ENCODE results near the gene TOM1L2. TPM values are rescaled to one million over a fixed set of nuclear protein-coding genes. Genes with fewer than 3 reads are reported as not detected.
"Not testable (repeated sequence)": the region's sequence is repeated elsewhere in the genome, so short reads cannot be mapped to it uniquely, and the experiment has no call there.

The TOM1L2 gene
- polyA plus RNA-seq, 4 donors: 33.3 to 46.1 (median 36.1) TPM

DNA sequence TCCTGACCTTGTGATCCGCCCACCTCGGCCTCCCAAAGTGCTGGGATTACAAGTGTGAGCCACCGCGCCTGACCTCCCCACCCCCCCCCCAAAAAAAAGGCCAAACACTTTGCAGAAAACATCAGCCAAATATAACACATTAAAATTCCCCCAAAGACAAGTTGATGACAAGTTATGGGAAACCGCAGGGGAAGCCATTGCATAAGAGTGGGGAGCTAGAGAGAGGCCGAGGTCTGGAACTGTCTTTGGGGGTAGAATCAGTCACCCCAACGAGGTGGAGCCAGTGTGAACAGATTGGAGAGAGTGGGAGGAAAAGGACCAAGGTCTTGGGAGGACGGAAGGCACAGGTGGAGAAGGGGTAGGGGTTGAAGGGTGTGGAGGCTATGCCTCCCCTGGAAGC lies 3.2 kb upstream of the TOM1L2 start:
- no peak for DNase-seq (ENCODE audit: low read depth in 4 of 4, low spot score in 3 of 4)

GRCh38 chr17:17972952-17973254 lies 703 bp upstream of the TOM1L2 start:
- no peak for DNase-seq (ENCODE audit: low read depth in 4 of 4, low spot score in 3 of 4)

- no peak for DNase-seq (ENCODE audit: low read depth in 4 of 4, low spot score in 3 of 4)
Observed at GRCh38 chr17:17971431-17972125, 622 bp downstream of the TOM1L2 start.

- no peak for DNase-seq (ENCODE audit: low read depth in 4 of 4, low spot score in 3 of 4)
Observed at GRCh38 chr17:17970699-17971430, 1.3 kb downstream of the TOM1L2 start.

DNA sequence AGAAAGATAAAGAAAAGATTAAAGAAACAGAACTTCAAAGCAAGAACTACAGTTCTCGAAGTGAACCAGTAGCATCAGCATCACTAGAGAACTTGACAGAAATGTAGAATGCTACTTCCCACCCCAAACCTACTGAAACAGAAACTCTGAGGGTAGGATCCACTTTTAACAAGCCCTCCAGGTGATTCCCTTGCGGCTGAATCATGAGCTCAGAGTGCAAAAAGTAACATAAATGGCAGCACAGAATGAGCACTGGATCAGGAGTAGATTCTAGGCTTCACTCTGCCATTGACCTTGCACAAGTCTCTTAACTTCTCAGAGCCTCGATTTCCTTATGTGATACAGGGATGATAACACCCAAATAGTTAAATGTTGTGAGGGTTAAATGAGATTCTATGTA lies 5.8 kb downstream of the TOM1L2 start:
- no peak for DNase-seq (ENCODE audit: low read depth in 4 of 4, low spot score in 3 of 4)

- no peak for DNase-seq (ENCODE audit: low read depth in 4 of 4, low spot score in 3 of 4)
Observed at GRCh38 chr17:17965152-17965721, 7.0 kb downstream of the TOM1L2 start.

DNA sequence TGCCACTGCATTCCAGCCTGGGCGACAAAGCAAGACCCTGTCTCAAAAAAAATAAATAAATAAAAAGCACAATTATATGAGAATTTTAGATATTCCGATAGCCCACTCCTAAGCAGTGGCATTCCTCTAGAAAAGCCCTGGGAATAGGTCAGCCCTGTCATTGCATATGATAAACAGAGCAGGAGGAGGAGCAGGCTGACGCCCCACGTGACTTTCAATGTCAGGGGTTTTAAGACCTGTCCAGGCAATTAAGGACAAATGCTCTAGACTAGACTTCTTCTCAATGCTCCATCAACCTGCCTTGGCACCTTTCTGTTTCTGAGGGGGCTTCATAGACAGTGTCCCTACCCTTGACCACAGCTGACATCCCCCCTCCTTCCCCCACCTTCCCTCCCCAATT lies 7.5 kb downstream of the TOM1L2 start:
- no peak for DNase-seq (ENCODE audit: low read depth in 4 of 4, low spot score in 3 of 4)

GRCh38 chr17:17963694-17964436 lies 8.3 kb downstream of the TOM1L2 start:
- DNase-seq (ENCODE audit: low read depth in 4 of 4, low spot score in 3 of 4): no peak

GRCh38 chr17:17963066-17963465 lies 9.1 kb downstream of the TOM1L2 start:
- DNase-seq (ENCODE audit: low read depth in 4 of 4, low spot score in 3 of 4): no peak

DNA sequence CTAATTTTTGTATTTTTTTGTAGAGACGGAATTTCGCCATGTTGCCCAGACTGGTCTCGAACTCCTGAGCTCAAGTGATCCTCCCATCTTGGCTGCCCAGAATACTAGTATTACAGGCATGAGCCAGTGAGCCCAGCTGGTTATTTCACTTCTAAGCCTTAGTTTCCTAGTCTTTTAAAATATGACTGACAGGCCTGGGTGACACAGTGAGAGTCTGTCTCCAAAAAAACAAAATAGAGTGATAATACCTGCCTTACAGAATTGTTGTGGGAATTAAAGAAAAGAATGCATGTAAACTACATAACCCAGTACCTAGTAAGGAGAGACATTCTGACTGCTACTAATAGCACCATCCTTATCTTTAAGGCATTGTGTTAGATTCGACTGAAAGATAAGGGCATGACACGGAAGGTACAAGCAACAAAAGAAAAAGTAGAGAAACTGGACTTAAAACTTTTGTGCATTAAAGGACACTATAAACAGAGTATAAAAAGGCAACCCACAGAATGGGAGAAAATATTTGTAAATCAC lies 11.6 kb downstream of the TOM1L2 start:
- DNase-seq (ENCODE audit: low read depth in 4 of 4, low spot score in 3 of 4): no peak

DNA sequence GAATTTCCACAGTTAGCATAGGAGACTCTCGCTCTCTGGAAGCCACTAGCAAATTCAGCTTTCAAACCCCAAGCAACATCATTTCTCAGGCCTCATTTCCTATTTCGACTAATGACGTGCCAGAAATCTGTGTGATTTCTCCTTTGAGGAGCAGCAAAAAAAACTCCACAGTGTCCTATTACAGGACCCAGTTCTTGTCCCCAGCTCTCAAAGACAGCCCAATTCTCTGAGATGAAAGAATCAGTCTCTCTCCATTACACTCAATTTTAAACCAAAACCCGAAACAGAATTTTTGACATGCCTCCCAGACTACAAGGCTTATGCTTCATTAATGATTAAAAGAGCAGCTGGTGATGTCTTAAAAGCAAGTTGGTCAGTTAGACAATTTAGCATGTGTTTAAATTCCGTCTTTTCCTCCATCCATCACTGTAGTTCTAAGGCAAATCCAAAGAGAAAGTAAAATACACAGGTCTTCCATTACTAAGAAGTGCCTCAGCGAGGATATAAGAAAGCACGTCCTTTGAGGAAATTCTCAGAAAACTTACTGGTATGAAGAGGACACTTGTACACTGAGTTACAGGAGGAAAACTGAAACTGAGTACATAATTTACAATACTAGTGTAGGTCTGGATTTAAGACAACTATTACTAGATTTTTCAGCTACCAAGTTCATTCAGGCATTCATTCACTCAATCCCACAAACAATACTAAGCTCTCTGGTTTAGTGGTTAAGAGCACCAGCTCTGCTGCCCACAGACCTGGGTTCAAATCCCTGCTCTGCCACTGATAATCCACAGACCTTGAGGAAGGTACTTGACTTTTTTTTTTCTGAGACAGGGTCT lies 12.5 kb downstream of the TOM1L2 start:
- DNase-seq (ENCODE audit: low read depth in 4 of 4, low spot score in 3 of 4): no peak

GRCh38 chr17:17958982-17959381 lies 13.2 kb downstream of the TOM1L2 start:
- DNase-seq (ENCODE audit: low read depth in 4 of 4, low spot score in 3 of 4): no peak

DNA sequence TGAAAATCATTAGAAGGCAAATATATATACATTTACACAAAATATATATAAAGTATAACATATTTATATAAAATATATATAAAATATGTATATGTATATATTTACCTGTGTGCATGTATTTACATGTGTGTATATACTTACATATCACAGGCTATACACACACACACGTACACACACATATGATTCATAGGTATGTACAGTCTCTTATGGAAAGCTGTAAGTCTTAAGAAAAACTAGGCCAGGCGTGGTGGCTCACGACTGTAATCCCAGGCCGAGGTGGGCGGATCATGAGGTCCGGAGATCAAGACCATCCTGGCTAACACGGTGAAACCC lies 14.7 kb downstream of the TOM1L2 start:
- no peak for DNase-seq (ENCODE audit: low read depth in 4 of 4, low spot score in 3 of 4)

- DNase-seq (ENCODE audit: low read depth in 4 of 4, low spot score in 3 of 4): not testable (repeated sequence)
Observed at GRCh38 chr17:17955790-17956341, 16.3 kb downstream of the TOM1L2 start.

GRCh38 chr17:17954079-17954478 lies 18.1 kb downstream of the TOM1L2 start:
- no peak for DNase-seq (ENCODE audit: low read depth in 4 of 4, low spot score in 3 of 4)

GRCh38 chr17:17952691-17953090 lies 19.5 kb downstream of the TOM1L2 start:
- DNase-seq (ENCODE audit: low read depth in 4 of 4, low spot score in 3 of 4): no peak

DNA sequence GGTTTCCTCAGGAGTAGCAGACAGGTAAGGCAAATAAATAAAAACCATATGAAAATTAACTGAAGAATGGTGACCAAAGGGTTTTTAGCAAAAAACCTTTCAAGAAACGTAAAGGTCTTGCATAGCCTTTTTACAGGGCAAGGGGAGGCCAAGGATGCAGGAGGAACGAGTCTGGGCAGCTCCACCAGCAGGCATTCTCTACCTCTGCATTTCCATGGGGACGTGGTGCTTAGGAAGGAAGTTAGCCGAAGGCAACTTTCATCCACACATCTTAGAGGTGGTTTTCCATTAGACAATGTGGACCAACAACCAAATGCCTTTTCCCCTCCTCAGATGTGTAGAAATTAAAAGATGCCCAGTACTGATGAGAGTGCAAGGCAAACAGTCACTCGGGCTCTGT lies 20.7 kb downstream of the TOM1L2 start:
- no peak for DNase-seq (ENCODE audit: low read depth in 4 of 4, low spot score in 3 of 4)

GRCh38 chr17:17950806-17951205 lies 21.4 kb downstream of the TOM1L2 start:
- DNase-seq (ENCODE audit: low read depth in 4 of 4, low spot score in 3 of 4): no peak

- no peak for DNase-seq (ENCODE audit: low read depth in 4 of 4, low spot score in 3 of 4)
Observed at GRCh38 chr17:17950347-17950746, 21.9 kb downstream of the TOM1L2 start.

DNA sequence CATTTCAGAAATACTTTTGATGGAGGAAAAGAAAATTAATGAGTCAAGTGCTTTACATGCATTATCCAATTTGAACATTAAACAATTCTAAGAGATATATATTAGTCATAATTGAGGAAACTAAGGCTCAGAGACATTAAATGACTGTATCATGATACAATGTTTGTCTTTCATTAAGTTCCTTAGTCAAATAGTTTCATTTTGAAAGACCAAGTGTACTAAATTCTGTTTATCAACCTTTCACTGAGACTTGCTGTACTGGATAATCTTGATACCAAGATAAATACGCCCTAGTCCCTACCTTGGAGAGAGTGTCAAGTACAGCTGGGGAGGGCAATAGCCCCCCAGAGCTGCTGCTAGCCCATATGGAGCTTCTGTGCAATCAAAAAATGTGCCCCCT lies 24.2 kb downstream of the TOM1L2 start:
- DNase-seq (ENCODE audit: low read depth in 4 of 4, low spot score in 3 of 4): no peak
